Mesodermal cell (in vitro differentiated cells): ENCODE data around the gene ZNF774.
A peak's percentile ranks its signal among the peaks of the same experiment; 100 is the strongest.
"Not testable (repeated sequence)": the region's sequence is repeated elsewhere in the genome, so short reads cannot be mapped to it uniquely, and the experiment has no call there.

Experiments
- H3K27ac ChIP-seq: 2 replicates; pipeline ENCODE4 v1.7.0; 2013; ENCODE audit warnings: mild to moderate bottlenecking, low read depth, low read length, moderate library complexity; ENCODE audit not compliant: severe bottlenecking
- H3K36me3 ChIP-seq: 2 replicates; pipeline ENCODE4 v1.7.1; 2013; ENCODE audit warnings: mild to moderate bottlenecking, low read length, moderate library complexity; ENCODE audit not compliant: control insufficient read depth, insufficient read depth
- H3K4me1 ChIP-seq: one replicate; pipeline ENCODE4 v1.7.1; 2013; ENCODE audit warnings: mild to moderate bottlenecking, low read length; ENCODE audit not compliant: insufficient read depth, control insufficient read depth, poor library complexity, severe bottlenecking
- H3K4me3 ChIP-seq: 2 replicates; pipeline ENCODE4 v1.7.0; 2013; ENCODE audit warnings: low read length, control low read depth, mild to moderate bottlenecking; ENCODE audit not compliant: insufficient read depth, poor library complexity, severe bottlenecking; ENCODE audit errors: extremely low read depth
- H3K9me3 ChIP-seq: 2 replicates; pipeline ENCODE4 v1.7.1; 2013; ENCODE audit warnings: mild to moderate bottlenecking, low read length, moderate library complexity; ENCODE audit not compliant: control insufficient read depth
- WGBS, 2 experiments: methylation state at CpG; one replicate each; pipeline ENCODE4 v1.1.5; 2013; ENCODE audit warnings: missing lambda C conversion rate in 2 of 2; ENCODE audit not compliant: insufficient coverage in 2 of 2; 5-methylcytosine and 5-hydroxymethylcytosine counted together

ZNF774 gene

GRCh38 chr15:90402767-90403166, 50.7 kb downstream of the ZNF774 start:
- Histone ChIP-seq H3K9me3 (no peaks in the 10 kb centered on the region), H3K4me3 (no peak overlapping the region), H3K27ac (peak overlapping the region; percentile 99), H3K4me1 (peaks cover 57% of the 10 kb centered on the region), H3K36me3 (peaks cover 10% of the 10 kb centered on the region)
- WGBS, 2 experiments: 100% methylated on average over 3 of the region's 3 CpGs; no CpG with 5 or more reads in 1 of the 2 experiments

GRCh38 chr15:90405055-90405607, 53.0 kb downstream of the ZNF774 start:
- H3K36me3 ChIP-seq: peaks cover 20% of the 10 kb centered on the region
- no peak overlapping the region for H3K4me3 ChIP-seq
- no peaks in the 10 kb centered on the region for H3K9me3 ChIP-seq
- H3K4me1 ChIP-seq: peaks cover 48% of the 10 kb centered on the region
- no peak overlapping the region for H3K27ac ChIP-seq
- whole genome bisulfite sequencing, 2 experiments: 83 to 100% methylated on average over 1 of the region's 3 CpGs

- H3K36me3 ChIP-seq: peaks cover 20% of the 10 kb centered on the region
- H3K4me1 ChIP-seq: peaks cover 46% of the 10 kb centered on the region
- no CpG with 5 or more reads among the region's 3 CpGs for WGBS, 2 experiments
- H3K27ac ChIP-seq: no peak overlapping the region
- no peaks in the 10 kb centered on the region for H3K9me3 ChIP-seq
- H3K4me3 ChIP-seq: no peak overlapping the region
Observed at GRCh38 chr15:90407336-90407735, 55.3 kb downstream of the ZNF774 start.

- 92 to 100% methylated on average over 1 to 2 of the region's 2 CpGs for WGBS, 2 experiments
- H3K9me3 ChIP-seq: no peaks in the 10 kb centered on the region
- H3K36me3 ChIP-seq: peaks cover 20% of the 10 kb centered on the region
- H3K27ac ChIP-seq: no peak overlapping the region
- H3K4me3 ChIP-seq: no peak overlapping the region
- H3K4me1 ChIP-seq: peaks cover 49% of the 10 kb centered on the region
Observed at GRCh38 chr15:90407871-90408317, 55.8 kb downstream of the ZNF774 start.

- Histone ChIP-seq H3K27ac (no peak overlapping the region), H3K4me3 (no peak overlapping the region), H3K36me3 (peaks cover 18% of the 10 kb centered on the region), H3K4me1 (peaks cover 56% of the 10 kb centered on the region), H3K9me3 (no peaks in the 10 kb centered on the region)
- WGBS, 2 experiments: 92 to 93% methylated on average over 3 of the region's 3 CpGs
Observed at GRCh38 chr15:90408657-90409056, 56.6 kb downstream of the ZNF774 start.

GRCh38 chr15:90409587-90409986, 57.5 kb downstream of the ZNF774 start:
- not testable (repeated sequence) for H3K4me3 ChIP-seq, H3K27ac ChIP-seq, H3K9me3 ChIP-seq
- H3K36me3 ChIP-seq: peaks cover 14% of the 10 kb centered on the region
- 94 to 100% methylated on average over 2 of the region's 3 CpGs for WGBS, 2 experiments
- peaks cover 62% of the 10 kb centered on the region for H3K4me1 ChIP-seq

GRCh38 chr15:90410316-90410715, 58.2 kb downstream of the ZNF774 start:
- WGBS, 2 experiments: no CpG with 5 or more reads among the region's 4 CpGs
- H3K9me3 ChIP-seq, H3K4me3 ChIP-seq, H3K27ac ChIP-seq: not testable (repeated sequence)
- Histone ChIP-seq H3K4me1 (peaks cover 62% of the 10 kb centered on the region), H3K36me3 (peaks cover 14% of the 10 kb centered on the region)

- WGBS, 2 experiments: 90% methylated on average over 1 of the region's 2 CpGs; no CpG with 5 or more reads in 1 of the 2 experiments
- H3K27ac ChIP-seq: peak overlapping the region; percentile 18
- H3K36me3 ChIP-seq: peaks cover 21% of the 10 kb centered on the region
- H3K4me1 ChIP-seq: peaks cover 56% of the 10 kb centered on the region
- no peak overlapping the region for H3K4me3 ChIP-seq
- H3K9me3 ChIP-seq: no peaks in the 10 kb centered on the region
Observed at GRCh38 chr15:90411176-90411575, 59.1 kb downstream of the ZNF774 start.
